Body of pancreas (tissue), 4 donors: ENCODE data around the gene SLC24A4.

Source experiments
- CTCF ChIP-seq, 7 experiments: fragments of 450-650 bp in 4 of 7; fragments of 200-600 bp in 3 of 7; sonication (generic) in 3 of 7; IDR thresholded peaks; one replicate each; pipeline ENCODE4 v1.5.1; 2016 to 2019; ENCODE audit warnings: antibody characterized with exemption in 7 of 7
- POLR2A ChIP-seq, 3 donors: fragments of 450-650 bp; IDR thresholded peaks; one replicate each; pipeline ENCODE4 v1.6.1; 2016; ENCODE audit warnings: antibody characterized with exemption in 3 of 3, mild to moderate bottlenecking in 2 of 3

GRCh38 chr14:92415969-92416368 lies 93.0 kb downstream of the SLC24A4 start:
- no peak for TF ChIP-seq CTCF (IDR thresholded peaks at IDR 0.05)
- no peak for TF ChIP-seq POLR2A (IDR thresholded peaks at IDR 0.05)
